AG09319 (cell line): Measurements from ENCODE around the gene CCHCR1.

Source experiments
- DNase-seq: peaks from one replicate; pipeline ENCODE4 v3.0.0-alpha.2; 2010; ENCODE audit warnings: low read depth; ENCODE audit errors: extremely low read depth
- TF ChIP-seq, protein P1 (sequence below): IDR thresholded peaks from 2 replicates; pipeline ENCODE4 v1.5.1; 2011; ENCODE audit warnings: low read depth, mild to moderate bottlenecking, inconsistent platforms, low read length, moderate library complexity

CCHCR1 gene

GRCh38 chr6:31126396-31127175 is 31.0 kb downstream of the CCHCR1 start:
- no peak for DNase-seq
- TF ChIP-seq, protein P1, sequence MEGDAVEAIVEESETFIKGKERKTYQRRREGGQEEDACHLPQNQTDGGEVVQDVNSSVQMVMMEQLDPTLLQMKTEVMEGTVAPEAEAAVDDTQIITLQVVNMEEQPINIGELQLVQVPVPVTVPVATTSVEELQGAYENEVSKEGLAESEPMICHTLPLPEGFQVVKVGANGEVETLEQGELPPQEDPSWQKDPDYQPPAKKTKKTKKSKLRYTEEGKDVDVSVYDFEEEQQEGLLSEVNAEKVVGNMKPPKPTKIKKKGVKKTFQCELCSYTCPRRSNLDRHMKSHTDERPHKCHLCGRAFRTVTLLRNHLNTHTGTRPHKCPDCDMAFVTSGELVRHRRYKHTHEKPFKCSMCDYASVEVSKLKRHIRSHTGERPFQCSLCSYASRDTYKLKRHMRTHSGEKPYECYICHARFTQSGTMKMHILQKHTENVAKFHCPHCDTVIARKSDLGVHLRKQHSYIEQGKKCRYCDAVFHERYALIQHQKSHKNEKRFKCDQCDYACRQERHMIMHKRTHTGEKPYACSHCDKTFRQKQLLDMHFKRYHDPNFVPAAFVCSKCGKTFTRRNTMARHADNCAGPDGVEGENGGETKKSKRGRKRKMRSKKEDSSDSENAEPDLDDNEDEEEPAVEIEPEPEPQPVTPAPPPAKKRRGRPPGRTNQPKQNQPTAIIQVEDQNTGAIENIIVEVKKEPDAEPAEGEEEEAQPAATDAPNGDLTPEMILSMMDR, result no peak

GRCh38 chr6:31125586-31126363 is 31.8 kb downstream of the CCHCR1 start:
- DNase-seq, result no peak

DNA sequence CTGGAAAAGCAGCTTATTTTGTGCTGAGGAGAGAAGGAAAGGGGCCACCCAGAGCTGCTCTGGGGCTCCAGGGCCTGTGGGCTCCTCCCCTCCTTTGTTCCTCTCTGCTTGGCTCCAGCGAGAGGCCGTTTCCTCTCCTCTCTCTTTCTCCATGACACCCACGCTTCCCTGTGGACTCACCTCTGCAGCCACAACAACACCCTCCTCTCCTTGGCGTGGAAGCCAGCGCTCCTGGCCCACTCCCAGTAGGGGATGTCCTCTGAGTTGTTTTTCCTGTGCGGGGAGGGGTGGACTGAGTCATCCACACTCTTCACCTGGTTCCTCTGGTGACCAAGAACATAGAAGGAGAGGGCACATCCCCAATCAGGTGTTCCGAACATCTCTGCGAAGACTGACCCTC is 32.4 kb downstream of the CCHCR1 start:
- DNase-seq, result no peak
- TF ChIP-seq, protein P1, result no peak

More at GRCh38 chr6:31125586-31126363, 31.8 kb downstream of the CCHCR1 start:
- TF ChIP-seq, protein P1, result no peak

- no peak for DNase-seq
- TF ChIP-seq, protein P1, result no peak
Observed at GRCh38 chr6:31122791-31123706, 34.6 kb downstream of the CCHCR1 start.

DNA sequence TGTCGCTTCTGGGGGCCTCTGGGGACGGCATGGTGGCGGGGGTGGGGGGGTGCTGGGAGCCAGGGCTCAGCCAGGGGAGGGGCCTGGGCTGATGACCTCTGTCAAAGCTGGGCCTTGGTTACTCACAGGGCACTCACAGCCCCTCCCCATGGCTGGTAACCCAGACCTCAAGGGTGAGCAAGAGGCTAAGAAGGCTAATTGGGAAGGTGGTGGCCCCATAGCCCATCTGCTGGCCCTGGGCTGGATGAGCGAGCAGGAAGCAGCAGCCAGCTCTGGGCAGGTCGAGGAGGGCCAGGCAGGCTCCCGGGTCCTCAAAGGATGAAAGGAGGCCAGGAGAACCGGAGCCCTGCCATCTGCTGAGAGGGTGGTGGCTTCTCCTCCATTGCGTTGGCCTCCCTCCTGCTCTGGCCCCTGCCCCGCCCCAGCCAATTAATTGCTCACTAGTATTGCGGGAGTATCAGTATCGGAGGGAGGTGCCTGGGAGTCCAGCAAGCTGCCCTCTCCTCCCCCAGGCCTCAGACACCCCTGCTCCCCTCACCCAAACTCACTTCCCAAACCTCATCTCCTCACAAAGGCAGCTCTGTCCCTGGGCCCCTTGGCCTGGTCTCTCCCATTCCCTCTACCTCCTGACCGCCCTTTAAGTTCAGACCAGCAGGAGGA is 36.3 kb downstream of the CCHCR1 start:
- no peak for DNase-seq
- TF ChIP-seq, protein P1, result no peak

DNA sequence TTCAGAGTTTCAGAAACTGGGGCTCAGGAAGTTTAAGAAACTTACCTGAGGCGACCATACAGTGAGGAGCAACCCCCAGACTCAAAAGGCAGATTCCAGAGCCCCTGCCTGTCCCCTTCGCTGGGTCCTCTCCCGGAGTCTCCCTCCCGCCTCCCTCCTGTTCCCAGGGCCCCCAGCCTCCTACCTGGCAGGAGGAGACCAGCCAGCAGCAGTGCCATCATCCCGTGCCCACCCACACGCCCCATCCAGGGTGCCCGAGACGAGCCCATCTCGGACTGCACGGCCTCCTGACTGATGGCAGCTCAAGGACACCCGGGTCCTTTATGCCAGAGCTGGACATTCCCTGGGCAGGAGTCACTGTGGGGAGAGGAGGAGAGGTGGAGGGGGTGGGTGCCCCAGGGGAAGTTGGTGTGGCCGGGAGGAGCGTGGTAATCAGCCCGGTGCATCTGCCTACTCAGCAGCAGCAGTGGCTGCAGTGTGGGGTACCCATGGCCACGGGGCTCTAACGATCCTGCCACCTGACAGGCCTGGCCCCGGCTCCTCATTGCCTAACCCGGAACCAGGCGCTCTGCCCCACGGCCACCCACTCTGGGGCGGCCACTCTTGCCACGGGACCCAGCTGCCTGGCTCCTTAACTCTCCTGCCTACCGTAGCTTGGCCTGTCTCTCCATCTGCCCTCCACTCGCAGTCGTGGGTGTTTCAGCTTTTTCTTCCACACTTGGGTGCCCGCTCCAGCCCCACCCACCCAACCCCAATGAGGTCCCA is 37.3 kb downstream of the CCHCR1 start, which contains the start of gene CDSN:
Gene CDSN, minus strand, starts transcription at position 296 of the 765 bp plus-strand sequence. Its CDS starts 27 bp downstream, at position 269.
- no peak for DNase-seq
- TF ChIP-seq, protein P1, result no peak
